SHP77 treated with DMSO at 0.1 percent for 48 hours (cell line): ENCODE results near the gene RBSN.

ENCODE experiments used
- DNase-seq: peaks from one replicate; lab custom pipeline; 2025; lab: John Stamatoyannopoulos, UW

RBSN gene

GRCh38 chr3:15056676-15057404 lies 42.1 kb downstream of the RBSN start:
- no peak for DNase-seq

- no peak for DNase-seq
Measured at GRCh38 chr3:15055019-15055557, 43.9 kb downstream of the RBSN start.

GRCh38 chr3:15053541-15053940 lies 45.4 kb downstream of the RBSN start:
- no peak for DNase-seq

GRCh38 chr3:15052335-15053242 lies 46.4 kb downstream of the RBSN start:
- no peak for DNase-seq

GRCh38 chr3:15051531-15051930 lies 47.4 kb downstream of the RBSN start:
- DNase-seq, result no peak

DNA sequence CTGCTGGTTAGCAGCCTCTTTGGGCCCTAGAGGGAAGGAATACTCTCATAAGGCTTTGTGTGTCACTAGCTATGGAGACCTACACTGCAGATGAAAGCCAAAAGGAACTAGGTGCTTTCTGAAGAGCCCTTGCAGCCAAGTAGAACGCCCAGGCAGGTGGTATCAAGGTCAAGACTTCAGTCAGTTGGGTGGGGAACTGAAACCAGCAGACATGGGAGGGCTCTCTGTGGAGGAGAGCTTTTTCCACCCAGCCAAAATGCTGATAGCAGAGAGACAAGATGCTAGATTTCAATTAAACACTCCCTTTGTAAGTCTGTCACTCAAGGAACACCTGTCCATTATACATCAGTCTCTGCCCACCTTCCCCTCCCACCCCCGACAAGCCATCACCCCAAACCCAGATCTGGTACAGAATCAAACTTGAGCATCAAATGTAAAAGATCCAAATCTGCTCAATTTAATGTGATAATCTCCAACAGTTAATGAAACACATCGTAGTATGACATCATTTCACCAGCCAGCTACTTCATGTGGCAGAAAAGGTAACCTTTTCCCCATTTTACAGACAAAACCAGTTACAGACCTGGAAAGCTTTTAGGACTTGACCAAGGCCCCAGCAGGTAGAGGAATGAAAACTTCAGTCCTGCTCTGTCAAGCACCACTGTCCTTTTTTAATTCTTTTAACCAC lies 48.4 kb downstream of the RBSN start:
- DNase-seq, result no peak

DNA sequence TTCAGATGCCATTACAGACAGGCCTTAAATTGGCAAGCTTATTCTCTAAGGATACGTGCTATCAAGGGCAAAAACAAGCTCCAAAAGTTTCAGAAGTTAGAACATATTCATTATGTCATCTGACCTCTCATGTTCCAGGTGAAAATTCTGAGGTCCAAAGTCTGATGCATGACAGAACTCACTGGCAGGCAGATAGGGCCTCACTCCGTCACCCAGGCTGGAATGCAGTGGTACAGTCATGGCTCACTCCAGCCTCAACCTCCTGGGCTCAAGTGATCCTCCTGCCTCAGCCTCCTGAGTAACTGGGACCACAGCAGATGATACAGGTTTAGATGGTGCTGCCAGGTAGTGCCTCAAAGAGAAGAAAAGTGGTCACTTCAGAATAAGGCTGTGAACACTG lies 49.4 kb downstream of the RBSN start:
- DNase-seq, result no peak

DNA sequence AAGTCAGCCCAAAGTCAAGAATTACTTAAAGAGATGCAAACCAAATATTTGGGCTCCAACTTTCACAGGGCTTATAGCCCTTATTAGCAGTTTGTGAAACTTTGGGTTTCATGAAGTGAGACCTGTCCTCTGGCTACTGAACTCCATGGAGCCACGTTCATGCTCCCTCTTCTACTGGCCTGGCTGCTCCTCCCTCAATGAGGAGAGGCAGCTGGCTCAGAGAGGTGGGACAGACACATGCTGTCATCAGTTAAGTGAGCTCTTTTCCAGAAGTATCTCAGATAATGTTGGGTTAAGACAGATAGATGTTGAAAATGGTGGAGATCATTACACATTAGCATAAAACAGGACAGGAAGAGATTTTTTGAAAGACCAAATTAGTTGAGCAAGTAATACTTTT lies 53.3 kb downstream of the RBSN start:
- no peak for DNase-seq

DNA sequence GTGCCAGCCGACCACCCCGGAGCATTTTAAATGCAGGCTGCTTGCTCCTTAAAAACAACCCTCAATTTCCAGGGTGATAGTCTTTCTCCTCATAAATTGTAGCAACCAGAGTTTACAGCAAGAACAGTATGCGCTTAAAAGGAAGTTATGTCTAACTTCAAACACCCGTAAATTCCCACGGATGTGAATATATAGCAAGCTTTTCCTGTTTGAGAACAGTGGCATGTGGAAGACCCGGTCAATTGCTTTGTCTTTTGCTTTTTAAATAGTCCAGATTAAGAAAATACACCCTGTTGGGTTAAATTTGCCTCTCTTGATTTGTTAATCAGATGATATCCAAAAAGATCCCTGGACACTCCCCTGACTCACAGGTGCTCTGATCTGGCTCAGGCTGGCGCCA lies 54.6 kb downstream of the RBSN start:
- no peak for DNase-seq

DNA sequence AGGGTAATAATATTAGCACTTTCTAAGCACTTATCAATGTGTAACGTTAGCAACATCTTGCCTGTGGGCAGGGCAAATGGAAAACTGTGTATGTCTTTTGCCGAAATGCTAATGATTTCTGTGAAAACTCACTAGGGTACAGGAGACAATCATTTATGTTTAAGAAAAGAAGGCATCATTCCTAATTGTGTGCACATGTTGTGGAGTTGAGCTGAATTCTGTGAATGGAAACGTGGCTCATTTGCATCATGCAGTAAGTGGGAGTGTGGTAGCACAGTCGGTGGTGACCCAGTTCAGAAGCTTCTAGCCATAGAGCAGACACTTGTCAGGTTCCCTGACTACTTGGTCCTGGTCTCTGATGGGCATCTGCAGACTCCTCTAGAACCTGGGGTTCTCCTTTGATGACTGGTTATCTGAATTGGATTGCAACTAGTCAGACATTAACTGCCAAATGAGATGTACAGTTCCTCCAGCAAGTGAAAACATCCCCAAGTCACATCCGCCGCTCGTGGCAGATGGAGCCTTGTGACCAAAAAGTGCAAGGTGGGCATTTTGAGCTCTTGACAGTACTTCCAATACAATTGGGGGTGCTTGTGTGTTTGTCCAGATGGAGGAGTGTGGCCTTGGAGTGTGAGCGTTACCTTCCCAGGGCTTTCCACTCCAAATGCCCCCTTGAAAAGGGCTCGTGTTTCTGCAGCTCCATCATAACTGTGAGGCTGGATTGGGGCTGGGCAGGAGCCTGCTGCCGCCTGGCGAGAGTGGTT lies 55.4 kb downstream of the RBSN start:
- no peak for DNase-seq

- no peak for DNase-seq
Measured at GRCh38 chr3:15042936-15043335, 56.0 kb downstream of the RBSN start.

DNA sequence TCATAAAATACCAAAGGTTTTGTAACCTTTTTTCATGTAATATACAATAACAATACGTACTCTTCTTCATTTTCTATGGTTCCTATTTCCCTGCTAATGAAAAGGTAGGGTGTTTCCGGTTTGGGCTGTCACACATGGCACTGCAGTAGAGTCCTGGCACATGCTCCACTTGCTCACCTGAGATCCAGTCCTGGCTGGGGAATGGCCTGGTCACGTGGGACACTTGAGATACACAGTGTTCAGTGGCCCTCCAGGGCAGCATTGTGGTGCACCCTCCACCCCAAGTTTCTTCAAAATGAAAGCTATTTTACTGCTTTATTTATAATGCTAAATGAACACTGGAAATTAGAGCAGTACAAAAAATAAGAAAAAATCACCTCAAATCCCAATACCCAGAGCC lies 57.0 kb downstream of the RBSN start:
- no peak for DNase-seq

- DNase-seq, result no peak
Measured at GRCh38 chr3:15040844-15041243, 58.1 kb downstream of the RBSN start.

DNA sequence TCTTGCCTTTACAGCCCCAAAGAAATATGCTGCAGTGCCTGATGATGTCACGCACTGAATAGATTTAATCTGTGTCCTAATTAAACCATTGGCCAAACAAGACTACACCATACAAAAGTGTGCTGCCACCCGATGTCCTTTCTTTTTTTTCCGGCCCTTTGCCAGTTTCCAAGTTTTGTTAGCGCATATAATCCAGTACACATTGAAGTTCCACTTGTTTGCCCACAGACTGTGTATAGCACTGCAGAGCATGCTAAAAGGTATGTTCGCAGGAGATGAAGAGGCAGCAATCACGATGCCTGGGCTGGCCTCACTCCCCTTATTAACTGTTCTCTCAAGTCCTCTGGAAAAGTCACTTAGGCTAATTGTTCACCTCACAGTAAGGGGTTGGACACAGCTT lies 60.6 kb downstream of the RBSN start:
- DNase-seq, result no peak

- no peak for DNase-seq
Measured at GRCh38 chr3:15033103-15033502, 65.8 kb downstream of the RBSN start.

GRCh38 chr3:15032650-15033049 lies 66.3 kb downstream of the RBSN start:
- DNase-seq, result no peak

GRCh38 chr3:15029625-15030024 lies 69.3 kb downstream of the RBSN start:
- no peak for DNase-seq

- DNase-seq, result no peak
Measured at GRCh38 chr3:15023719-15024118, 75.2 kb downstream of the RBSN start.

GRCh38 chr3:15023249-15023648 lies 75.7 kb downstream of the RBSN start:
- no peak for DNase-seq
